Mesothelial cell of epicardium (in vitro differentiated cells): ENCODE results near the gene SYT6. TPM values are rescaled to one million over a fixed set of nuclear protein-coding genes. Genes with fewer than 3 reads are reported as not detected.

Experiments used
- DNase-seq, 2 experiments: peaks; one replicate each; pipeline ENCODE4 v3.0.0; 2021; ENCODE audit warnings: low spot score in 2 of 2; ENCODE audit not compliant: unreplicated experiment in 2 of 2
- H3K27ac Mint-ChIP-seq: 2 replicates; pipeline ENCODE4 v1.8.0; 2021; ENCODE audit warnings: mixed read lengths
- H3K27me3 Mint-ChIP-seq: 2 replicates; pipeline ENCODE4 v1.8.0; 2021; ENCODE audit warnings: low read depth, mixed read lengths
- H3K36me3 Mint-ChIP-seq: 2 replicates; pipeline ENCODE4 v1.8.0; 2021; ENCODE audit warnings: mixed read lengths
- H3K4me1 Mint-ChIP-seq: 2 replicates; pipeline ENCODE4 v1.8.0; 2021; ENCODE audit warnings: mixed read lengths
- H3K4me3 Mint-ChIP-seq: 2 replicates; pipeline ENCODE4 v1.8.0; 2021; ENCODE audit warnings: mild to moderate bottlenecking, moderate library complexity, mixed read lengths
- H3K9me3 Mint-ChIP-seq: 2 replicates; pipeline ENCODE4 v1.8.0; 2021; ENCODE audit warnings: mixed read lengths
- CTCF ChIP-seq: fragments of 200-600 bp; sonication (generic); IDR thresholded peaks from one replicate; pipeline ENCODE4 v1.5.0; 2021; ENCODE audit warnings: antibody characterized with exemption; ENCODE audit not compliant: unreplicated experiment
- total RNA-seq: library from RNA; stranded (reverse); gene quantifications from 3 replicates; pipeline ENCODE4 v1.2.1, GENCODE V29; 2021

Gene SYT6
- total RNA-seq, 1 donor from 2014 or later, result 0.09 TPM

DNA sequence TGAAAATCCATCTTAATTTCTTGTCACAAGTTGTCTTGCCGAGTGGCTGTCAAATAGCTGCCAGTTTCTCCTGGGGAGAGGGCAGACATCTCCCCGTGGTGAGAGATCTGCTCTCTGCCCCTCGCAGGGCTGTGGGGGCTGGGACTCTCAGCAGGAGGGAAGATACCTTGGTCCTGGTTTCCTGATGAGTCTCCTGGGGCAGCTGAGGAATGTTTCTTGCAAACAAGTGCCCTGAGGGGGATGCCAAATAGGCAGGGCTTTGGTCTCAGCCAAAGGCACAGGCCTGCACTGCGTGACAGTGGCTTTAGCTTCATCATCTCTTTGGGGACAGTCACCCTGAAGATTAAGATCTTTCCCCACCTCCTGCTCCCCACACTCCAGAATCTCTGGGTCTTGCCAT lies 40.9 kb downstream of the SYT6 start:
- no peak for DNase-seq
- TF ChIP-seq CTCF, result no peak
- no peaks in the 10 kb centered on the region for H3K36me3 Mint-ChIP-seq
- H3K9me3 Mint-ChIP-seq, result no peaks in the 10 kb centered on the region
- H3K27me3 Mint-ChIP-seq, result peaks cover 8% of the 10 kb centered on the region
- H3K4me1 Mint-ChIP-seq, result no peaks in the 10 kb centered on the region
- no peak overlapping the region for H3K4me3 Mint-ChIP-seq
- no peak overlapping the region for H3K27ac Mint-ChIP-seq

DNA sequence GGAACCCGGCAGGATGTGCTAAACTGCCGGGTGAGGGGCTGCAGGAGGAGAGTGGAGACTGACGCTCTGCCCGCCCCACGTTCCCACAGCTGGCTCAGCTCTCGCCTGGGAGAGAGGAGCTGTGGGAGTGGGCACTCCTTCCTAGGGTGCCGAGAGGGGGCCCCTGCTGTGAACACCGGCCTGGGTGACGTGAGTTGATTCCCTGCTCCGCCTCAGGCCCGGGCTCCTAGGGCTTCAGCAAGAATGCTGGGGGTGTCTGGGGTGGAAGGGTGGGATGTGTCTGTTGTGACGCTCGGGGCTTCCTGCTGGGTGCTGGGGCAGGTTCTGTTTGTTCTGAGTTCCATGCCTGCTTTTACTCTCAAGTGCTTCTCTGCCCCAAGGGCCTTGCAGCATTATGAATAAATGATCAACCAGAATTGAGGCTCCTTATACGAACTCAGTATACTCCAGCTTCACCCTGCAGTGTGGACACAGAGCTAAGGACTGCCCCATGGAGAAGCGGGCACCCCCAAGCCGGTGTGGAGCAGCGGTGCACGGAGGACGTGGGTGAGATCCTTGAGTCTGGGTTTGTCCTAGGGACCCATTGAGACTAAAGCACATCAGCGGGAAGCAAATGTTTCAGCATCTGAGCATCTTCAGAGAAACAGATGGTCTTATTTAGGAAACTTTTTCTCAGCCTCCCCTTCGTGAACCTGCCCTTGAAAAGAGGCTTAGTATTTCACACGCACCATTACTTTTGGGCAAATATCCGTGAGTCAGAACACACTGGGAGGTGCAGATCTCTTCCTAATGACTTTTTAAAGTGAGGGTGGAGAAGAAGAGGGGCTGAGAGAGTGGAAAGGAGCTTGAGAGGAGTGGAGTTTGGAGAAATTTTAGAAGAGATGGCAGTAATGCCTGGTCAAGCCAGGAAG lies 41.7 kb downstream of the SYT6 start:
- no peak for DNase-seq
- no peak overlapping the region for H3K27ac Mint-ChIP-seq
- TF ChIP-seq CTCF, result no peak
- H3K27me3 Mint-ChIP-seq, result peaks cover 8% of the 10 kb centered on the region
- H3K4me1 Mint-ChIP-seq, result no peaks in the 10 kb centered on the region
- no peaks in the 10 kb centered on the region for H3K9me3 Mint-ChIP-seq
- H3K4me3 Mint-ChIP-seq, result no peak overlapping the region
- H3K36me3 Mint-ChIP-seq, result no peaks in the 10 kb centered on the region

- Mint-ChIP-seq H3K9me3 (no peaks in the 10 kb centered on the region), H3K27ac (no peak overlapping the region), H3K4me1 (no peaks in the 10 kb centered on the region), H3K36me3 (no peaks in the 10 kb centered on the region), H3K4me3 (no peak overlapping the region), H3K27me3 (peaks cover 8% of the 10 kb centered on the region)
- no peak for DNase-seq
- no peak for TF ChIP-seq CTCF
Measured at GRCh38 chr1:114109981-114110380, 43.7 kb downstream of the SYT6 start.

DNA sequence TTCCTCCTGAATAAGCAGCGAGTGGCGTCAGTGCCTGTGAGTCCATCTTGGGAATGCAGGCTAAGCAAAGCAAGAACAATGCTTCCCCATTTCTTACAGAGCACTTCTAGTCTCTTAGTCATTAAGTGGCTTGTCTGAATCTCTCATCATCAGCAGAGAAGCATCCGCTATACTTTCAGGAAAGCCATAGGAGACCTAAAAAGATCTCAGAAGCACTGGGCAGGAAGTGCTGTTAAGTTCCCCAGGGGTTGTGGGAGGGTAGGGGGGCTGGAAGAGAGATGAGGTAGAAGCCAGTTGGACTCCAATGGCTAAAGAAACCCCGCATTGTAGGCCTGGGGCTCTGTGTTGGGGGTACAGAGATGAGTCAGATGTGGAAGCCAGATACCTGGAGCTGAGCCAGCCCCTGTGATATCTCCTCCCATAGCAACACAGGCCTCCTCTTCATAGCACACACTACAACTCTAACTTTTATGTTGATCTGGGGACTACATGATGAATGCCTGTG lies 44.9 kb downstream of the SYT6 start:
- H3K4me1 Mint-ChIP-seq, result no peaks in the 10 kb centered on the region

More for the DNA sequence above, 44.9 kb downstream of the SYT6 start:
- no peak for TF ChIP-seq CTCF
- no peaks in the 10 kb centered on the region for H3K9me3 Mint-ChIP-seq
- peaks cover 10% of the 10 kb centered on the region for H3K27me3 Mint-ChIP-seq
- H3K36me3 Mint-ChIP-seq, result no peaks in the 10 kb centered on the region
- no peak overlapping the region for H3K27ac Mint-ChIP-seq
- DNase-seq, result no peak
- H3K4me3 Mint-ChIP-seq, result no peak overlapping the region
